Thyroid gland (tissue), 4 donors: ENCODE measurements around the gene APBB1IP.

Experiments used
- POLR2A ChIP-seq, 2 donors: fragments of 450-650 bp; IDR thresholded peaks; one replicate each; pipeline ENCODE4 v1.6.1; 2017; ENCODE audit warnings: antibody characterized with exemption in 2 of 2, mild to moderate bottlenecking in 2 of 2, moderate library complexity in 1 of 2
- TF ChIP-seq, protein P1 (sequence below), 6 experiments: fragments of 200-600 bp in 3 of 6; fragments of 450-650 bp in 3 of 6; sonication (generic) in 3 of 6; IDR thresholded peaks; one replicate each; pipeline ENCODE4 v1.5.1; 2016 to 2019; ENCODE audit warnings: antibody characterized with exemption in 6 of 6, mild to moderate bottlenecking in 2 of 6, inconsistent platforms in 1 of 6, moderate library complexity in 1 of 6

DNA sequence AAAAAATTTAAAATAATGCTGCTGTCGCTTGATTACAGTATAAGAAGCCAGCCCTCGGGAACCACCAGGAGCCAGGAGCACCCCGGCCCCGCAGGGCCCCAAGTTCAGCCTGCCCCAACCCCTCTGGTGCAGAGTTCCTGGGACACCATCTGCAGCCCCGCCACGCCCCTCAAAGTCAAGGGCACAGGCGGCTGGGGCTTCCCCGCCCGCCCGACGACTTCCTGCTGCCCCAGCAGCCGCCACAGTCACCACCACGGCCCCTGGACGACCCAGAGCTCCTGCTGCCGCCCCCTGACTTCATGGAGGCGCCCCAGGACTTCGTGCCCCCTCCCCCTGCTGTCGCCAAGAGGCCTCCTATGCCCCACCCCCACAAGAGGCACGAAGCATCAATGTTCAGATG is 155.8 kb downstream of the APBB1IP start:
- TF ChIP-seq, protein P1, sequence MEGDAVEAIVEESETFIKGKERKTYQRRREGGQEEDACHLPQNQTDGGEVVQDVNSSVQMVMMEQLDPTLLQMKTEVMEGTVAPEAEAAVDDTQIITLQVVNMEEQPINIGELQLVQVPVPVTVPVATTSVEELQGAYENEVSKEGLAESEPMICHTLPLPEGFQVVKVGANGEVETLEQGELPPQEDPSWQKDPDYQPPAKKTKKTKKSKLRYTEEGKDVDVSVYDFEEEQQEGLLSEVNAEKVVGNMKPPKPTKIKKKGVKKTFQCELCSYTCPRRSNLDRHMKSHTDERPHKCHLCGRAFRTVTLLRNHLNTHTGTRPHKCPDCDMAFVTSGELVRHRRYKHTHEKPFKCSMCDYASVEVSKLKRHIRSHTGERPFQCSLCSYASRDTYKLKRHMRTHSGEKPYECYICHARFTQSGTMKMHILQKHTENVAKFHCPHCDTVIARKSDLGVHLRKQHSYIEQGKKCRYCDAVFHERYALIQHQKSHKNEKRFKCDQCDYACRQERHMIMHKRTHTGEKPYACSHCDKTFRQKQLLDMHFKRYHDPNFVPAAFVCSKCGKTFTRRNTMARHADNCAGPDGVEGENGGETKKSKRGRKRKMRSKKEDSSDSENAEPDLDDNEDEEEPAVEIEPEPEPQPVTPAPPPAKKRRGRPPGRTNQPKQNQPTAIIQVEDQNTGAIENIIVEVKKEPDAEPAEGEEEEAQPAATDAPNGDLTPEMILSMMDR (IDR thresholded peaks at IDR 0.05) = no peak
- no peak for TF ChIP-seq POLR2A (IDR thresholded peaks at IDR 0.05)
